ENCODE results near the gene TESK2.
A peak's percentile ranks its signal among the peaks of the same experiment; 100 is the strongest.

The TESK2 gene

GRCh38 chr1:45465277-45465676 lies 25.7 kb downstream of the TESK2 start:
- no peak for DNase-seq

- DNase-seq: no peak
These were observed 32.1 kb downstream of the TESK2 start for GRCh38 chr1:45458894-45459293.

GRCh38 chr1:45456531-45456930 lies 34.4 kb downstream of the TESK2 start:
- no peak for DNase-seq

- no peak for DNase-seq
These were observed 35.8 kb downstream of the TESK2 start for GRCh38 chr1:45455162-45455561.

- no peak for DNase-seq
These were observed 36.5 kb downstream of the TESK2 start for GRCh38 chr1:45454464-45454863.

- no peak for DNase-seq
These were observed 38.5 kb downstream of the TESK2 start for GRCh38 chr1:45452503-45452902.

GRCh38 chr1:45448357-45448756 lies 42.6 kb downstream of the TESK2 start:
- DNase-seq: no peak

GRCh38 chr1:45446950-45447672 lies 43.9 kb downstream of the TESK2 start:
- DNase-seq: no peak

GRCh38 chr1:45446530-45446929 lies 44.4 kb downstream of the TESK2 start:
- no peak for DNase-seq

- DNase-seq: no peak
These were observed 46.3 kb downstream of the TESK2 start for GRCh38 chr1:45444609-45445131.

GRCh38 chr1:45443580-45444446 lies 47.1 kb downstream of the TESK2 start:
- DNase-seq: no peak

GRCh38 chr1:45442272-45442671 lies 48.7 kb downstream of the TESK2 start:
- no peak for DNase-seq

GRCh38 chr1:45437323-45437722 lies 53.6 kb downstream of the TESK2 start:
- DNase-seq: no peak

GRCh38 chr1:45430490-45430889 lies 60.5 kb downstream of the TESK2 start:
- no peak for DNase-seq

- DNase-seq: no peak
These were observed 61.3 kb downstream of the TESK2 start for GRCh38 chr1:45429561-45430159.

GRCh38 chr1:45423906-45424678 lies 66.9 kb downstream of the TESK2 start:
- DNase-seq: no peak

- DNase-seq: no peak
These were observed 69.0 kb downstream of the TESK2 start for GRCh38 chr1:45421935-45422334.

- no peak for DNase-seq
These were observed 76.2 kb downstream of the TESK2 start for GRCh38 chr1:45414746-45415145.

- DNase-seq: no peak
These were observed 78.1 kb downstream of the TESK2 start for GRCh38 chr1:45412899-45413298.

- DNase-seq: peak; percentile 53
These were observed 79.5 kb downstream of the TESK2 start for GRCh38 chr1:45411510-45411899.

- peak; percentile 56 for DNase-seq
These were observed 80.0 kb downstream of the TESK2 start for GRCh38 chr1:45410850-45411509.

GRCh38 chr1:45409276-45409675 lies 81.7 kb downstream of the TESK2 start:
- no peak for DNase-seq

Measured in islet precursor cell (in vitro differentiated cells).